CD4-positive, alpha-beta T cell treated with Interleukin-2 at 100 ng/mL for 4 hours (primary cell): ENCODE results near the gene GCK.

ENCODE experiments used
- DNase-seq: peaks from one replicate; pipeline ENCODE4 v3.0.0-alpha.2; 2020; ENCODE audit warnings: low spot score

The GCK gene

GRCh38 chr7:44116789-44117666 lies 72.2 kb downstream of the GCK start:
- DNase-seq, result no peak

- no peak for DNase-seq
Observed at GRCh38 chr7:44116087-44116788, 73.0 kb downstream of the GCK start.

GRCh38 chr7:44114586-44115310 lies 74.5 kb downstream of the GCK start:
- DNase-seq, result no peak

- no peak for DNase-seq
Observed at GRCh38 chr7:44113764-44114354, 75.4 kb downstream of the GCK start.

GRCh38 chr7:44112997-44113763 lies 76.1 kb downstream of the GCK start:
- no peak for DNase-seq

GRCh38 chr7:44112231-44112996 lies 76.8 kb downstream of the GCK start:
- DNase-seq, result no peak

- DNase-seq, result no peak
Observed at GRCh38 chr7:44111761-44112160, 77.5 kb downstream of the GCK start.

GRCh38 chr7:44110719-44111635 lies 78.3 kb downstream of the GCK start:
- DNase-seq, result no peak

GRCh38 chr7:44109991-44110390 lies 79.2 kb downstream of the GCK start:
- no peak for DNase-seq

GRCh38 chr7:44108768-44109750 lies 80.2 kb downstream of the GCK start:
- no peak for DNase-seq

GRCh38 chr7:44107961-44108767 lies 81.1 kb downstream of the GCK start:
- no peak for DNase-seq

GRCh38 chr7:44107116-44107960 lies 81.9 kb downstream of the GCK start:
- DNase-seq, result no peak

GRCh38 chr7:44106311-44107065 lies 82.8 kb downstream of the GCK start:
- no peak for DNase-seq

GRCh38 chr7:44105832-44106231 lies 83.4 kb downstream of the GCK start:
- DNase-seq, result no peak

GRCh38 chr7:44104860-44105771 lies 84.1 kb downstream of the GCK start:
- DNase-seq, result no peak
